Glutamatergic neuron (in vitro differentiated cells): Measurements from ENCODE around the gene C2orf92. TPM values are rescaled to one million over a fixed set of nuclear protein-coding genes. Genes with fewer than 3 reads are reported as not detected.
"Not testable (repeated sequence)": the region's sequence is repeated elsewhere in the genome, so short reads cannot be mapped to it uniquely, and the experiment has no call there.

ENCODE experiments used
- DNase-seq: peaks from one replicate; pipeline ENCODE4 v3.0.0; 2022
- H3K27ac Mint-ChIP-seq: one replicate; pipeline ENCODE4 v1.8.0; 2020; ENCODE audit warnings: mild to moderate bottlenecking, mixed read lengths, inconsistent platforms; ENCODE audit not compliant: unreplicated experiment
- H3K27me3 Mint-ChIP-seq: one replicate; pipeline ENCODE4 v1.8.0; 2020; ENCODE audit warnings: mild to moderate bottlenecking, moderate library complexity, mixed read lengths, inconsistent platforms; ENCODE audit not compliant: unreplicated experiment
- H3K36me3 Mint-ChIP-seq: one replicate; pipeline ENCODE4 v1.8.0; 2020; ENCODE audit warnings: mild to moderate bottlenecking, mixed read lengths, inconsistent platforms; ENCODE audit not compliant: unreplicated experiment
- H3K4me1 Mint-ChIP-seq: one replicate; pipeline ENCODE4 v1.8.0; 2020; ENCODE audit warnings: mild to moderate bottlenecking, low read depth, mixed read lengths, inconsistent platforms; ENCODE audit not compliant: unreplicated experiment
- H3K4me3 Mint-ChIP-seq: one replicate; pipeline ENCODE4 v1.8.0; 2020; ENCODE audit warnings: mild to moderate bottlenecking, mixed read lengths, inconsistent platforms; ENCODE audit not compliant: unreplicated experiment
- H3K9me3 Mint-ChIP-seq: one replicate; pipeline ENCODE4 v1.8.0; 2020; ENCODE audit warnings: mild to moderate bottlenecking, moderate library complexity, mixed read lengths, inconsistent platforms; ENCODE audit not compliant: unreplicated experiment
- CTCF ChIP-seq: fragments of 200-600 bp; sonication (generic); IDR thresholded peaks from one replicate; pipeline ENCODE4 v1.5.0; 2021; ENCODE audit not compliant: partially characterized antibody, unreplicated experiment
- total RNA-seq: library from RNA; stranded (reverse); fragmentation: NEBNext Ultra II Directional; extraction: Animal tissue kit (Norgen Biotek cat#: 25700); gene quantifications from one replicate; pipeline ENCODE4 v1.2.1, GENCODE V29; 2021; ENCODE audit not compliant: unreplicated experiment

The C2orf92 gene
- total RNA-seq, 1 donor from 2014 or later, result 19.6 TPM

DNA sequence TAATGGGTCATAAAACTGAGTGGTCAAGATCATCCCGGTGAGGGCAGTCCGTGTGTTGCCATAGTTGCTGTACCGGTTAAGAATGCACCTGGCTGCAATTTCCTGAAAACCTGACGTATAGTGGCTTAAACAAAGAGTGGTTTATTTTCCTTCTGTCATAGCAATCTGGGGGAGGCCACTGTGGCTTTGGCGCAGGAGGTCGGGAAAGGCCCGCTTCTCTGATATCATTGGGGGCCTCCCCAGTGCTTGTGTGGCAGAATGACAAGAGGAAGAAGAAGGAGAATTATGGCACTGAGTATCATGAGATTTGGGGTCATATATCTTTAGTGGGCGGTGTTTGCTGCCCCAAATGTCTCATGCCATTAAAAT lies 4.4 kb downstream of the C2orf92 start:
- no peaks in the 10 kb centered on the region for H3K9me3 Mint-ChIP-seq
- no peak for DNase-seq
- no peaks in the 10 kb centered on the region for H3K27me3 Mint-ChIP-seq
- TF ChIP-seq CTCF, result no peak
- no peak overlapping the region for H3K4me3 Mint-ChIP-seq
- H3K36me3 Mint-ChIP-seq, result peaks cover 12% of the 10 kb centered on the region
- peaks cover 8% of the 10 kb centered on the region for H3K4me1 Mint-ChIP-seq
- H3K27ac Mint-ChIP-seq, result no peak overlapping the region

DNA sequence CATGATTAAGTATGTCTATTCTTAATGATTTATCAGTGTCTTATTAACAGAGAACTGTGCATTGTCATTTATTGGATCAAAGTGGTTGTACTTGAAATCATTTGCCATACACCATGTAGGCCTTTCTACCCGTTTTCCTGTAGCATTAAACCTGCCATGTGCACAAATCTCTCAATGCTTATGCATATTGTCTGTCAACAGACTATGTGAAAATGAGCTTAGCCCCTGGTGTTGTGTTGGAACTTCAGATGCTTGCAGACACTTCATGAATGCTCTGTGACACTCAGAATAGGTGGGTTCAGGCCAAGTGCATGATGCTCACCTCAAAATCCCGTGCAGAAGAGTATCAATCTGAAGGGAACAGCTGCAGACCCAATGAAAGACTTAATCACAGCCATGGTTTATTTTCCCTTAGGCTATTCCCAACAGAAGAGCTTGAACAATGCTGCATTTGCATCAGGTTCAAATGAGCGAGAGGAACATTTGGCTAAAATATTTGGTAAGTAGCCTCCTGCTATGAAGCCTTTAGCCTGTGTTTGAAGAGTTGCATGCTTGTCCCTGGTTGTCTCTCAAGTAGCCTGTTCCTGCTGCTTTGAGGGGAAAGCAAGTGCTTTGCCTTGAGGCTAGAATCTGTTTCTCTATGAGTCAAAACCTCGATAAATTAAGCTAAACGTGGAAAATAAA lies 6.1 kb downstream of the C2orf92 start:
- no peak for DNase-seq
- H3K9me3 Mint-ChIP-seq, result no peaks in the 10 kb centered on the region
- no peak overlapping the region for H3K4me3 Mint-ChIP-seq
- H3K27me3 Mint-ChIP-seq, result no peaks in the 10 kb centered on the region
- H3K4me1 Mint-ChIP-seq, result peaks cover 8% of the 10 kb centered on the region
- H3K27ac Mint-ChIP-seq, result no peak overlapping the region
- TF ChIP-seq CTCF, result no peak
- peaks cover 12% of the 10 kb centered on the region for H3K36me3 Mint-ChIP-seq

- TF ChIP-seq CTCF, result no peak
- H3K36me3 Mint-ChIP-seq, result peaks cover 12% of the 10 kb centered on the region
- DNase-seq, result no peak
- peaks cover 8% of the 10 kb centered on the region for H3K4me1 Mint-ChIP-seq
- H3K9me3 Mint-ChIP-seq, result no peaks in the 10 kb centered on the region
- H3K27me3 Mint-ChIP-seq, result no peaks in the 10 kb centered on the region
- H3K4me3 Mint-ChIP-seq, result no peak overlapping the region
- H3K27ac Mint-ChIP-seq, result no peak overlapping the region
These were observed 7.1 kb downstream of the C2orf92 start for GRCh38 chr2:97676620-97677019.

DNA sequence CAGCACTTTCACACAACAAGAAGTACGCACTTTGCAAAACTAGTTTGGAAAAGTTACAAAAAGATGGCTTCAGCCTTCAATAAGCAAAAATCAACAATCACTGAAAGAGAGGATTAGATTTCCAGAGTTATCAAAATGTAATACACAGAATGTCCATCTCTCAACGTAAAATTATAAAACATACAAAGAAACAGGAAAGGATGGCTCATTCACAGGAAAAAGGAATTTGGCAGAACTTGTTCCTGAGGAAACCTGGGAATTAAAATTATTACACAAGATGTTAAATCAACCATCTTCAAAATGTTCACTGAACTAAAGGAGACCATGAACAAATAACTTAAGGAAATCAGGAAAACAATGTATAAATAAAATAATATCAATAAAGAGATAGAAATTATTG lies 8.0 kb downstream of the C2orf92 start:
- DNase-seq, result no peak
- peaks cover 8% of the 10 kb centered on the region for H3K4me1 Mint-ChIP-seq
- no peak for TF ChIP-seq CTCF
- no peaks in the 10 kb centered on the region for H3K27me3 Mint-ChIP-seq
- H3K4me3 Mint-ChIP-seq, result no peak overlapping the region
- H3K27ac Mint-ChIP-seq, result no peak overlapping the region
- peaks cover 12% of the 10 kb centered on the region for H3K36me3 Mint-ChIP-seq
- H3K9me3 Mint-ChIP-seq, result no peaks in the 10 kb centered on the region

GRCh38 chr2:97678298-97678697 lies 8.8 kb downstream of the C2orf92 start:
- no peak overlapping the region for H3K4me3 Mint-ChIP-seq
- peaks cover 5% of the 10 kb centered on the region for H3K4me1 Mint-ChIP-seq
- no peaks in the 10 kb centered on the region for H3K27me3 Mint-ChIP-seq
- no peak overlapping the region for H3K27ac Mint-ChIP-seq
- H3K9me3 Mint-ChIP-seq, result no peaks in the 10 kb centered on the region
- peaks cover 9% of the 10 kb centered on the region for H3K36me3 Mint-ChIP-seq
- no peak for DNase-seq
- TF ChIP-seq CTCF, result no peak

- H3K36me3 Mint-ChIP-seq, H3K4me1 Mint-ChIP-seq, H3K9me3 Mint-ChIP-seq, DNase-seq, H3K27me3 Mint-ChIP-seq, H3K4me3 Mint-ChIP-seq, H3K27ac Mint-ChIP-seq: not testable (repeated sequence)
These were observed 17.7 kb downstream of the C2orf92 start for GRCh38 chr2:97687235-97687634.
